ENCODE data around the gene RASSF4.
A peak's percentile ranks its signal among the peaks of the same experiment; 100 is the strongest.

Gene RASSF4

DNA sequence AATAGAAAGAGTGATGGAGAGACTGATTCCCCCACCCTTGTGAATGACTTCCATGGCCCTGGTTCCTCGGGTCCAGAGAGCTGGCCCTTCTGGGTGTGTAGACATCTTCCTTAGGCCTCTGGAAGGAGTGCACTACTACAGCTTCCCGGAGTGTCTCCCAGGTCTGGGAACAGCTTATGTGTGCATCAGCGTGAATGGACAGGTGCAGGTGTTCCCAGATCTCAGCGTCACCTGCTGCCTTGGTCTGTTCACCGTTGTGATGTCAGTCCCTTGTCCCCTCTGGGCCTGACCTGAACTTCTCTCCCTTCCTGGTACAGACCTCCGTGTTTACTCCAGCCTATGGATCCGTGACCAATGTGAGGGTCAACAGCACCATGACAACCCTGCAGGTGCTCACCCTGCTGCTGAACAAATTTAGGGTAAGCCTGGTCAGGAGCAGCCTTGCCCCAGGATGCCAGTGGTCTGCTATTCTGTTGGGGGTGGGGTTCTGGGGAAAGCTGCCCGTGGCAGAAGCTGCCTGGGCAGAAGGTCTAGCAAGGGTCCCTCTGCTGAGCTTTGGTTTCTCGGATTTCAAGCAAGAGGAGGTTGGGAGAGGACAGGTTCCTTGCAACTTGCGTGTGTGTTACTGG is 29.5 kb downstream of the RASSF4 start:
- DNase-seq (ENCODE audit: low read depth), result no peak
- Histone ChIP-seq H3K36me3 (ENCODE audit: control insufficient read depth, insufficient read depth, low read length, severe bottlenecking) (peaks cover 67% of the 10 kb centered on the region), H3K4me1 (ENCODE audit: control insufficient read depth, insufficient read depth, low read length) (peaks cover 72% of the 10 kb centered on the region)

DNA sequence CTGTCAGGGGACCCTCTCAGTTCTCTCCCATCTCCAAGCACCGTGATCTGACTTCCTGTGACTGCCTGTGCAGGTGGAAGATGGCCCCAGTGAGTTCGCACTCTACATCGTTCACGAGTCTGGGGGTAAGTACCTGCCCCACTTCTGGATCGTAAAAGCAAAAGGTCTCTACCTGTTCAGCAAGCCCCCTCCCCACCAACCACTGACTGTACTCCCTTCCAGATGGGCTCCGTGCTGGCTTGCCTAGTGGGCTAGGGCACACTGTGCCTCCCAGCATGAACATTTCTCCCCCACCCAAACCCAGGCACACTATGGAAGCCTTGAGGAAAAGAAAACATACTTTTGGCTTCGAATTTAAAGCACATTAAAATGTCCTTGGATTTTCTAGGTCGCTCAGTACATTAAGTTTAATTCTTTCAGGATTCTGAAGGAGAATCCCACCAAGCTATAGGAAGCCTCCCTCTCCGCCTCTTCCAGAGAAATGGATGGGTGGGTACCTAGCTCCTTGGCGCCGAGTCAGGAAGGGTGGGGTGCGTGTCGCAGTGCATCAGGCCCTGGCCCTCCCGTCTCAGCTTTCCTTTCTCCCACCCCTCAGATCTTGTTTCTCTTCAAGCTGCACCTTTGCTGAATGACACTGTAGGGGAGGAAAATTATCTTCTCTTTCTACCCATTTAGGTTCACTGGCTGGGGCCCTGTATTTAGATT is 30.1 kb downstream of the RASSF4 start:
- H3K4me3 ChIP-seq (ENCODE audit: low read length), result no peak overlapping the region
- no peak for DNase-seq (ENCODE audit: low read depth)
- peaks cover 72% of the 10 kb centered on the region for H3K4me1 ChIP-seq (ENCODE audit: control insufficient read depth, insufficient read depth, low read length)

More for the DNA sequence above, 29.5 kb downstream of the RASSF4 start:
- Histone ChIP-seq H3K27me3 (replicated peaks; ENCODE audit: control insufficient read depth, insufficient read depth, low read length) (no peaks in the 10 kb centered on the region), H3K4me3 (ENCODE audit: low read length) (no peak overlapping the region), H3K9me3 (ENCODE audit: control insufficient read depth, low read length) (no peaks in the 10 kb centered on the region), H3K9ac (ENCODE audit: low read length) (no peak overlapping the region)

DNA sequence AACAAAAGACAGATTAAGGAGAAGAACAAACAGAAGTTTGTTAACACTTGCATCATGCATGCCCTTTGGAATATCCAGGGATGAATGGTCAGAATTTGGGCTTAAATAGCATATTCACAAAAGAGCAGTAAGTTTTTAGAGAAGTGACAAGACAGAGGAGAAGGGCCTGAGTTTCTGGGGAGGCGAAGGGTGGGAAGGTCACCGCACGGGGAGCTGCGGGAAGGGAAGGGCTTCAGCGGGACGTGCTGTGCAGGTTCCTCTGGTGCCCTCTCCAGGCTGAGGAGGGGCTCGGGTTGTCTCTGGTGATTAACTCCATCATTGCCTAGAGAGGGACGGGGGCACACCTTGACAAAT is 30.7 kb downstream of the RASSF4 start:
- H3K9me3 ChIP-seq (ENCODE audit: control insufficient read depth, low read length), result no peaks in the 10 kb centered on the region
- H3K27me3 ChIP-seq (replicated peaks; ENCODE audit: control insufficient read depth, insufficient read depth, low read length), result no peaks in the 10 kb centered on the region
- H3K4me3 ChIP-seq (ENCODE audit: low read length), result no peak overlapping the region
- H3K36me3 ChIP-seq (ENCODE audit: control insufficient read depth, insufficient read depth, low read length, severe bottlenecking), result peaks cover 55% of the 10 kb centered on the region
- no peak for DNase-seq (ENCODE audit: low read depth)
- peaks cover 72% of the 10 kb centered on the region for H3K4me1 ChIP-seq (ENCODE audit: control insufficient read depth, insufficient read depth, low read length)
- H3K9ac ChIP-seq (ENCODE audit: low read length), result peak overlapping the region; percentile 44

More for the DNA sequence above, 30.1 kb downstream of the RASSF4 start:
- no peaks in the 10 kb centered on the region for H3K27me3 ChIP-seq (replicated peaks; ENCODE audit: control insufficient read depth, insufficient read depth, low read length)
- H3K9me3 ChIP-seq (ENCODE audit: control insufficient read depth, low read length), result no peaks in the 10 kb centered on the region
- H3K36me3 ChIP-seq (ENCODE audit: control insufficient read depth, insufficient read depth, low read length, severe bottlenecking), result peaks cover 60% of the 10 kb centered on the region
- H3K9ac ChIP-seq (ENCODE audit: low read length), result peak overlapping the region; percentile 44

DNA sequence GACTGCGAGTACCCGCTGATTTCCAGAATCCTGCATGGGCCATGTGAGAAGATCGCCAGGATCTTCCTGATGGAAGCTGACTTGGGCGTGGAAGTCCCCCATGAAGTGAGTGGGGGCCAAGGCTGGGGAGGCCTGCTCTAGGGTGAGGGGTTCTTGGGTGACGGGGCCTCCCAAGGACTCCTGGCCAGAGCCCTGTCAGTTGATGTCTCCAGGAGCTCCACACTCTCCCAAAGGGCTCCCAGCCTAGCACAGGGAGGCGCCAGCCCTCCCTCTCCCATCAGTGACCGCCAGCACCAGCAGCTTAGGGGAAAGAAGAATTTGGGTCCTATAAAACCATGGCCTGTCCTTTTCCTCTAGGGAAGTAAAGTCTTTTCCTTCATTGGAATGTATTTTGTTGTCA is 31.4 kb downstream of the RASSF4 start:
- no peak for DNase-seq (ENCODE audit: low read depth)
- H3K9me3 ChIP-seq (ENCODE audit: control insufficient read depth, low read length), result no peaks in the 10 kb centered on the region
- peaks cover 54% of the 10 kb centered on the region for H3K36me3 ChIP-seq (ENCODE audit: control insufficient read depth, insufficient read depth, low read length, severe bottlenecking)
- no peak overlapping the region for H3K9ac ChIP-seq (ENCODE audit: low read length)
- H3K27me3 ChIP-seq (replicated peaks; ENCODE audit: control insufficient read depth, insufficient read depth, low read length), result no peaks in the 10 kb centered on the region
- H3K4me1 ChIP-seq (ENCODE audit: control insufficient read depth, insufficient read depth, low read length), result peaks cover 72% of the 10 kb centered on the region
- H3K4me3 ChIP-seq (ENCODE audit: low read length), result no peak overlapping the region

DNA sequence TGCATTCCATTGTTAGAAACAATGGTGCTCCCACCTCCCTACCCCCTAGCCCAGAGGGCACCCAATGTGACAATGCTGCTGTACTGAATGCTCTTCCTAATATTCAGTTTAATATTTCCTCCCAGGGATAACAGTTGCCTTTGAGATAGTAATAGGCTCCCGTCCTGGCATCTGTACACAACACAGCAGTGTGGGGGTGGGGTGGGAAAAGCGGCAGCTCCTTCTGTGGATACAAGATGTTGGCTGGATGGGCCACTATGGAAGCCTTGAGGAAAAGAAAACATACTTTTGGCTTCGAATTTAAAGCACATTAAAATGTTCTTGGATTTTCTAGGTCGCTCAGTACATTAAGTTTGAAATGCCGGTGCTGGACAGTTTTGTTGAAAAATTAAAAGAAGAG is 32.0 kb downstream of the RASSF4 start:
- Histone ChIP-seq H3K36me3 (ENCODE audit: control insufficient read depth, insufficient read depth, low read length, severe bottlenecking) (peaks cover 54% of the 10 kb centered on the region), H3K4me1 (ENCODE audit: control insufficient read depth, insufficient read depth, low read length) (peaks cover 72% of the 10 kb centered on the region), H3K9me3 (ENCODE audit: control insufficient read depth, low read length) (no peaks in the 10 kb centered on the region), H3K4me3 (ENCODE audit: low read length) (no peak overlapping the region), H3K27me3 (replicated peaks; ENCODE audit: control insufficient read depth, insufficient read depth, low read length) (no peaks in the 10 kb centered on the region), H3K9ac (ENCODE audit: low read length) (peak overlapping the region; percentile 20)
- no peak for DNase-seq (ENCODE audit: low read depth)

DNA sequence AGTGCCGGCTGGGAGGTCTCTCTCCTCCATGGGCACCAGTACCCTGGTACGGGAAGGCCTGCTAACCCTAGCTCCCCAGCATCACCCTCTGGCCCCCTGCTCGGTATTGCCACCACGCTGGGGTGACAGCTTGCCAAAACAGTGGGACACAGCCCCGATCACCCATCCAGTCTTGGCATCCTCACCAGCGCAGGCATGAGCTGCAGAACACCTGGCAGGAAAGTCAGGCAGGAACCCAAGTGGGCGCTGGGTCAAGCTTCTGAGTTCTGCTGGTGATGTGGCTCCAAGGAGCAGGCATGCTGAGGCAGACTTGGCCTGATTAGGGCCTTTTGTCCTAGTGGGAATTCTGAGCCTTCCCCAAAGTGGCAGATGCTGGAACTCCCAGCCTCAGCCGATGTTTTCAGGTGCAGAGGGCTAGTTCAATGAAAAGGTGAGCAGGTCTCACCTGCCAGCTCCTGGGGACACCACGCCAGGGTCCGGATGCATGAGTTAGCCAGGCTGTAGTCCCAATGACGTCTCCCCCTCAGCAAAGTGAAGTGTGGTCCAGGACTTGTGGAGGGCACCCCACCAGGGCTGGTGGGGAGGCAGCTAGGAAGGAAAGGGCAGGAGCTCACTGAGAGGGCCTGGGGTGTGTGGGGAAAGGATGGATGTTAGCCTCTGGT is 32.6 kb downstream of the RASSF4 start:
- peaks cover 54% of the 10 kb centered on the region for H3K36me3 ChIP-seq (ENCODE audit: control insufficient read depth, insufficient read depth, low read length, severe bottlenecking)
- DNase-seq (ENCODE audit: low read depth), result no peak
- H3K27me3 ChIP-seq (replicated peaks; ENCODE audit: control insufficient read depth, insufficient read depth, low read length), result no peaks in the 10 kb centered on the region
- no peak overlapping the region for H3K4me3 ChIP-seq (ENCODE audit: low read length)
- H3K9me3 ChIP-seq (ENCODE audit: control insufficient read depth, low read length), result no peaks in the 10 kb centered on the region
- H3K9ac ChIP-seq (ENCODE audit: low read length), result peak overlapping the region; percentile 20
- peaks cover 72% of the 10 kb centered on the region for H3K4me1 ChIP-seq (ENCODE audit: control insufficient read depth, insufficient read depth, low read length)

DNA sequence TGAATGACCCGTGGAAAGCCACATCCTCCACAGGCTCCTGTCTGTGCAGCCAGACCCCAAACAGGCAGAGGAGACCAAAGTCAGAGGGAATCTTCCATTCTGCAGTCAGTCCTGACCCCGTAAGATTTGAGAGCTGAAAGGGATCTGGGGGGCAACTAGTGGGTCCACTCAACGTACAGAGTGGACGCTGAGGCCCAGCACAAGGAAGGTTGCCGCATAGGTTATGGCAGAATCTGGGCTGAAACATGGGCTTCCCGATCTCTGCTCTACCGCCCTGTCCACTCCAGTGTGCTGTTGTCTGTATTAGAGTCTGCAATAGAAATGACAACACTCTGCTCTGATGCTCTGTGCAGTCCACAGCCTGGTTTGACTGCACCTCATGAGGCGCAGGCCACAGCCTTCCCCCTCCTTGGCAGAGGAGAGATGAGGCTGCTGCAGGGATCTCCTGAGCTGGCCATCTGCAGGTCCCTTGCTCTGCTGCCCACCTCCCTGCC is 33.2 kb downstream of the RASSF4 start:
- H3K9me3 ChIP-seq (ENCODE audit: control insufficient read depth, low read length), result no peaks in the 10 kb centered on the region
- H3K4me3 ChIP-seq (ENCODE audit: low read length), result no peak overlapping the region
- H3K4me1 ChIP-seq (ENCODE audit: control insufficient read depth, insufficient read depth, low read length), result peaks cover 72% of the 10 kb centered on the region
- DNase-seq (ENCODE audit: low read depth), result no peak
- H3K27me3 ChIP-seq (replicated peaks; ENCODE audit: control insufficient read depth, insufficient read depth, low read length), result no peaks in the 10 kb centered on the region
- no peak overlapping the region for H3K9ac ChIP-seq (ENCODE audit: low read length)
- H3K36me3 ChIP-seq (ENCODE audit: control insufficient read depth, insufficient read depth, low read length, severe bottlenecking), result peaks cover 54% of the 10 kb centered on the region

DNA sequence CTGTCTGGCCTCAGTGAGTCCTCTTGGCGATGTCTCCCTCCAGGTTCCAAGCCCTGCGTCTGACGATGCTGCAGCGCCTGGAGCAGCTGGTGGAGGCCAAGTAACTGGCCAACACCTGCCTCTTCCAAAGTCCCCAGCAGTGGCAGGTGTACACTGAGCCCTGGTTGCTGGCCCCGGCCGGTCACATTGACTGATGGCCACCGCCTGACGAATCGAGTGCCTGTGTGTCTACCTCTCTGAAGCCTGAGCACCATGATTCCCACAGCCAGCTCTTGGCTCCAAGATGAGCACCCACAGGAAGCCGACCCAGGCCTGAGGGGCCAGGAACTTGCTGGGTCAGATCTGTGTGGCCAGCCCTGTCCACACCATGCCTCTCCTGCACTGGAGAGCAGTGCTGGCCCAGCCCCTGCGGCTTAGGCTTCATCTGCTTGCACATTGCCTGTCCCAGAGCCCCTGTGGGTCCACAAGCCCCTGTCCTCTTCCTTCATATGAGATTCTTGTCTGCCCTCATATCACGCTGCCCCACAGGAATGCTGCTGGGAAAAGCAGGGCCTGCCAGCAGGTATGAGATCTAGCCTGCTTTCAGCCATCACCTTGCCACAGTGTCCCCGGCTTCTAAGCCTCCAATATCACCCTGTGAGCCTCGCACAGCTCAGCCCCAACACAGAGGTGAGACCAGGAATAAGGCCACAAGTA is 33.8 kb downstream of the RASSF4 start:
- Histone ChIP-seq H3K27me3 (replicated peaks; ENCODE audit: control insufficient read depth, insufficient read depth, low read length) (no peaks in the 10 kb centered on the region), H3K4me1 (ENCODE audit: control insufficient read depth, insufficient read depth, low read length) (peaks cover 72% of the 10 kb centered on the region), H3K4me3 (ENCODE audit: low read length) (no peak overlapping the region), H3K9ac (ENCODE audit: low read length) (peak overlapping the region; percentile 76), H3K9me3 (ENCODE audit: control insufficient read depth, low read length) (no peaks in the 10 kb centered on the region), H3K36me3 (ENCODE audit: control insufficient read depth, insufficient read depth, low read length, severe bottlenecking) (peaks cover 53% of the 10 kb centered on the region)
- DNase-seq (ENCODE audit: low read depth), result no peak

DNA sequence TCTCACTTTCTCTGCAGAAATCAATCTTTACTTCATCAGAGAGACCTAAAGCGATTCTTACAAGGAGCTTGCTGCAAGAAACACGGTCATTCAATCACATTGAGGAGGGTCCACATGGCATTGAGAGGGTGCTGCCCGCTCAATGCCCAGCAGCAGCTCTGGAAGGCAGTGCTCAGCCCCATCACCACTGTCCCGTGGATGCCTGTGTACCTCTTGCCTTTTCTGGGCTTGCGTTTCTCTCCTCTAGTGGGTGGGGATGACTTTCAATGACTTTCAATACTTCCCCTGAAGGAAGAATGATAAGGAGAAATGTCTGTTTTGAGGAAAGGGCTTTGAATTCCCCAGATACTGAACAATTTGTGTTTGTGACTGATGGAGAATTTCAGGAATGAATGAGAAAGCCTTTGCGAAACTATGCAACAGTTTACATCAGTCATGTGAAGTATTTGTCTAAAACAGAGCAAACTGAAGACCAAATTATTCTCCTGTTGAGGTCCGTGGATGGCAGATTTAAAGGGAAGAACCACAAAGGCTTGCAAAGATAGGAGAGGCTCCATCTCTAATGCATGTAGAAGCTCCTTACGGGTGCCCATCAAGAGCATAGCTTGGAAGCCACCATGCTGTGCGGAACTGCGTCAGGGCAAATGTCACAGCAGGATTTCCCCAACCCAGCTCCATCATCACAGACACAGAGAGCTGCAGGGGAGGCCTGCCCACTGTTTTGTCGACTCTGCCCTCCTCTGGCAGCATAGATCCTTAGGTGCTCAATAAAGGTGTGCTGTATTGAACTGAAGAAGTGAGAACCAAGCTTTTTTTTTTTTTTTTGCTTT is 34.5 kb downstream of the RASSF4 start:
- peak overlapping the region; percentile 78 for H3K9ac ChIP-seq (ENCODE audit: low read length)
- peaks cover 46% of the 10 kb centered on the region for H3K36me3 ChIP-seq (ENCODE audit: control insufficient read depth, insufficient read depth, low read length, severe bottlenecking)
- H3K27me3 ChIP-seq (replicated peaks; ENCODE audit: control insufficient read depth, insufficient read depth, low read length), result no peaks in the 10 kb centered on the region
- H3K4me1 ChIP-seq (ENCODE audit: control insufficient read depth, insufficient read depth, low read length), result peaks cover 79% of the 10 kb centered on the region
- no peaks in the 10 kb centered on the region for H3K9me3 ChIP-seq (ENCODE audit: control insufficient read depth, low read length)
- peak; percentile 78 for DNase-seq (ENCODE audit: low read depth)
- peak overlapping the region; percentile 5 for H3K4me3 ChIP-seq (ENCODE audit: low read length)

DNA sequence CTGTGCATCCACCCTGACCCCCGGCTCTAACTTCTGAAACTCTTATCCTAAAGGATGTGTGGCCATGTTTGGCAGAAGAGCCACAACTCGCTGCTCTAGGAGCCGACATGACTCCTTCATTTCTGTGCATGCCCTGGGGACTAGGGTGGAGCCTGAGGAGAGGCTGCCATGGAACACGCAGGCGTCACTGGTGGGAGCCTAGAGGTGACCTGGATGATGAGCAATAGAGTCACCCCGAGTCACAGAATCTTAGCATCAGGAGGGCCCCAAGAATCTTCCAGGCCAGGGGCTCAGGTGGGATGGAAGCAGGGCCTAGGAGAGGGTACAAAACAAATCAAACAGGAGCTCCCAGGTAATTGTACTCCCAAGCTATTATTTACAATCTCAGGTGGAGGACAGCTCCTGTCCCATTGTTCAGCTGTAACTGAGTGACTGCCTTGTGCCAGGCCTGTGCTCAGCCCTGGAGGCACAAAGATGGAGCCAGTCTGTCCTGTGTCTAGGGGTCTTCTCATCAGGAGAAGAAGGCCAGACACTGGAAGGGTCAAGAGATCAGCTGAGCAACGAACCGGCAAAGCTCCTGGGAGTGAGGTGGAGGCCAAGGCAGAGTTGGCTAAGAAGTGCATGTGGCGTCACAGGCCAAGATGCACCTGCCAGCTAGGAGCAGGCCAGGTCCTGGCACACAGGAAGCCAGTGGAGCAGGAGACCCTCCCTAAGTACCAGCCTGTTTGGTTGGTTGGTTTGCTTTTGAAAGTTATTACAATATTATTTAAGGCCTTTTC is 35.3 kb downstream of the RASSF4 start:
- peak overlapping the region; percentile 5 for H3K4me3 ChIP-seq (ENCODE audit: low read length)
- no peaks in the 10 kb centered on the region for H3K9me3 ChIP-seq (ENCODE audit: control insufficient read depth, low read length)
- H3K9ac ChIP-seq (ENCODE audit: low read length), result peak overlapping the region; percentile 78
- no peaks in the 10 kb centered on the region for H3K27me3 ChIP-seq (replicated peaks; ENCODE audit: control insufficient read depth, insufficient read depth, low read length)
- peaks cover 87% of the 10 kb centered on the region for H3K4me1 ChIP-seq (ENCODE audit: control insufficient read depth, insufficient read depth, low read length)
- no peak for DNase-seq (ENCODE audit: low read depth)
- peaks cover 37% of the 10 kb centered on the region for H3K36me3 ChIP-seq (ENCODE audit: control insufficient read depth, insufficient read depth, low read length, severe bottlenecking)
